Measurements from ENCODE around the gene FOCAD.
A peak's percentile ranks its signal among the peaks of the same experiment; 100 is the strongest.

Gene FOCAD

GRCh38 chr9:20815923-20816703, 132.1 kb downstream of the FOCAD start:
- Mint-ChIP-seq H3K36me3 (ENCODE audit: low read depth) (no peaks in the 10 kb centered on the region), H3K9me3 (no peaks in the 10 kb centered on the region), H3K4me3 (no peak overlapping the region), H3K4me1 (ENCODE audit: low read depth) (peaks cover 12% of the 10 kb centered on the region), H3K27ac (no peak overlapping the region), H3K27me3 (no peaks in the 10 kb centered on the region)
- intact Hi-C loops (cut with micrococcal nuclease) = no loop called here

GRCh38 chr9:20823051-20823450, 139.0 kb downstream of the FOCAD start:
- no peak overlapping the region for H3K4me3 Mint-ChIP-seq
- no peak overlapping the region for H3K27ac Mint-ChIP-seq
- intact Hi-C loops (cut with micrococcal nuclease) = no loop called here
- no peaks in the 10 kb centered on the region for H3K4me1 Mint-ChIP-seq (ENCODE audit: low read depth)
- no peaks in the 10 kb centered on the region for H3K27me3 Mint-ChIP-seq
- peaks cover 32% of the 10 kb centered on the region for H3K36me3 Mint-ChIP-seq (ENCODE audit: low read depth)
- H3K9me3 Mint-ChIP-seq = no peaks in the 10 kb centered on the region

GRCh38 chr9:20831028-20831427, 147.0 kb downstream of the FOCAD start:
- intact Hi-C loops (cut with micrococcal nuclease) = no loop called here
- H3K36me3 Mint-ChIP-seq (ENCODE audit: low read depth) = peaks cover 31% of the 10 kb centered on the region
- no peak overlapping the region for H3K4me3 Mint-ChIP-seq
- H3K27me3 Mint-ChIP-seq = no peaks in the 10 kb centered on the region
- H3K9me3 Mint-ChIP-seq = no peaks in the 10 kb centered on the region
- H3K27ac Mint-ChIP-seq = peak overlapping the region; percentile 58
- no peaks in the 10 kb centered on the region for H3K4me1 Mint-ChIP-seq (ENCODE audit: low read depth)

GRCh38 chr9:20832775-20833174, 148.7 kb downstream of the FOCAD start:
- H3K27ac Mint-ChIP-seq = no peak overlapping the region
- peaks cover 18% of the 10 kb centered on the region for H3K36me3 Mint-ChIP-seq (ENCODE audit: low read depth)
- intact Hi-C loops (cut with micrococcal nuclease) = no loop called here
- H3K4me1 Mint-ChIP-seq (ENCODE audit: low read depth) = no peaks in the 10 kb centered on the region
- no peaks in the 10 kb centered on the region for H3K27me3 Mint-ChIP-seq
- H3K4me3 Mint-ChIP-seq = no peak overlapping the region
- no peaks in the 10 kb centered on the region for H3K9me3 Mint-ChIP-seq

- Mint-ChIP-seq H3K27ac (no peak overlapping the region), H3K4me1 (ENCODE audit: low read depth) (no peaks in the 10 kb centered on the region), H3K36me3 (ENCODE audit: low read depth) (peaks cover 17% of the 10 kb centered on the region), H3K4me3 (no peak overlapping the region), H3K9me3 (no peaks in the 10 kb centered on the region), H3K27me3 (no peaks in the 10 kb centered on the region)
- intact Hi-C loops (cut with micrococcal nuclease) = no loop called here
These were observed 151.6 kb downstream of the FOCAD start for GRCh38 chr9:20835377-20836286.

GRCh38 chr9:20837166-20837565, 153.1 kb downstream of the FOCAD start:
- H3K27me3 Mint-ChIP-seq = no peaks in the 10 kb centered on the region
- no peak overlapping the region for H3K4me3 Mint-ChIP-seq
- peaks cover 30% of the 10 kb centered on the region for H3K36me3 Mint-ChIP-seq (ENCODE audit: low read depth)
- intact Hi-C loops (cut with micrococcal nuclease) = no loop called here
- H3K27ac Mint-ChIP-seq = no peak overlapping the region
- no peaks in the 10 kb centered on the region for H3K4me1 Mint-ChIP-seq (ENCODE audit: low read depth)
- H3K9me3 Mint-ChIP-seq = peaks cover 10% of the 10 kb centered on the region

GRCh38 chr9:20838218-20838617, 154.2 kb downstream of the FOCAD start:
- Mint-ChIP-seq H3K9me3 (peaks cover 17% of the 10 kb centered on the region), H3K4me3 (no peak overlapping the region), H3K27me3 (no peaks in the 10 kb centered on the region), H3K36me3 (ENCODE audit: low read depth) (peaks cover 32% of the 10 kb centered on the region), H3K4me1 (ENCODE audit: low read depth) (no peaks in the 10 kb centered on the region), H3K27ac (no peak overlapping the region)
- intact Hi-C loops (cut with micrococcal nuclease) = no loop called here

- H3K27me3 Mint-ChIP-seq = no peaks in the 10 kb centered on the region
- H3K27ac Mint-ChIP-seq = no peak overlapping the region
- intact Hi-C loops (cut with micrococcal nuclease) = no loop called here
- H3K4me3 Mint-ChIP-seq = no peak overlapping the region
- peaks cover 17% of the 10 kb centered on the region for H3K36me3 Mint-ChIP-seq (ENCODE audit: low read depth)
- peaks cover 17% of the 10 kb centered on the region for H3K9me3 Mint-ChIP-seq
- peaks cover 6% of the 10 kb centered on the region for H3K4me1 Mint-ChIP-seq (ENCODE audit: low read depth)
These were observed 160.9 kb downstream of the FOCAD start for GRCh38 chr9:20844916-20845315.

- H3K27ac Mint-ChIP-seq = no peak overlapping the region
- no peaks in the 10 kb centered on the region for H3K27me3 Mint-ChIP-seq
- intact Hi-C loops (cut with micrococcal nuclease) = no loop called here
- no peak overlapping the region for H3K4me3 Mint-ChIP-seq
- H3K4me1 Mint-ChIP-seq (ENCODE audit: low read depth) = peaks cover 15% of the 10 kb centered on the region
- H3K36me3 Mint-ChIP-seq (ENCODE audit: low read depth) = no peaks in the 10 kb centered on the region
- H3K9me3 Mint-ChIP-seq = no peaks in the 10 kb centered on the region
These were observed 164.4 kb downstream of the FOCAD start for GRCh38 chr9:20848490-20848889.

GRCh38 chr9:20853866-20854265, 169.8 kb downstream of the FOCAD start:
- H3K27me3 Mint-ChIP-seq = no peaks in the 10 kb centered on the region
- H3K4me1 Mint-ChIP-seq (ENCODE audit: low read depth) = peaks cover 20% of the 10 kb centered on the region
- H3K4me3 Mint-ChIP-seq = no peak overlapping the region
- peaks cover 20% of the 10 kb centered on the region for H3K36me3 Mint-ChIP-seq (ENCODE audit: low read depth)
- H3K9me3 Mint-ChIP-seq = peaks cover 26% of the 10 kb centered on the region
- peak overlapping the region; percentile 48 for H3K27ac Mint-ChIP-seq
- intact Hi-C loops (cut with micrococcal nuclease) = no loop called here

GRCh38 chr9:20854444-20854843, 170.4 kb downstream of the FOCAD start:
- peaks cover 26% of the 10 kb centered on the region for H3K9me3 Mint-ChIP-seq
- H3K4me1 Mint-ChIP-seq (ENCODE audit: low read depth) = peaks cover 20% of the 10 kb centered on the region
- no peaks in the 10 kb centered on the region for H3K27me3 Mint-ChIP-seq
- peak overlapping the region; percentile 48 for H3K27ac Mint-ChIP-seq
- no peak overlapping the region for H3K4me3 Mint-ChIP-seq
- intact Hi-C loops (cut with micrococcal nuclease) = no loop called here
- H3K36me3 Mint-ChIP-seq (ENCODE audit: low read depth) = peaks cover 20% of the 10 kb centered on the region

GRCh38 chr9:20863945-20864344, 179.9 kb downstream of the FOCAD start:
- H3K4me1 Mint-ChIP-seq (ENCODE audit: low read depth) = peaks cover 18% of the 10 kb centered on the region
- intact Hi-C loops (cut with micrococcal nuclease) = no loop called here
- H3K4me3 Mint-ChIP-seq = no peak overlapping the region
- no peaks in the 10 kb centered on the region for H3K9me3 Mint-ChIP-seq
- H3K27me3 Mint-ChIP-seq = no peaks in the 10 kb centered on the region
- H3K27ac Mint-ChIP-seq = no peak overlapping the region
- no peaks in the 10 kb centered on the region for H3K36me3 Mint-ChIP-seq (ENCODE audit: low read depth)

- no peaks in the 10 kb centered on the region for H3K27me3 Mint-ChIP-seq
These were observed 181.3 kb downstream of the FOCAD start for GRCh38 chr9:20865347-20865746.

GRCh38 chr9:20870115-20870514, 186.1 kb downstream of the FOCAD start:
- Mint-ChIP-seq H3K9me3 (no peaks in the 10 kb centered on the region), H3K36me3 (ENCODE audit: low read depth) (no peaks in the 10 kb centered on the region), H3K4me3 (no peak overlapping the region), H3K27ac (no peak overlapping the region), H3K4me1 (ENCODE audit: low read depth) (peaks cover 15% of the 10 kb centered on the region), H3K27me3 (no peaks in the 10 kb centered on the region)
- intact Hi-C loops (cut with micrococcal nuclease) = loop anchor here (10.0 kb wide), 1 partner anchor 235 kb away; no protein-coding TSS in a partner anchor

More at GRCh38 chr9:20865347-20865746, 181.3 kb downstream of the FOCAD start:
- Mint-ChIP-seq H3K4me3 (no peak overlapping the region), H3K36me3 (ENCODE audit: low read depth) (no peaks in the 10 kb centered on the region), H3K27ac (no peak overlapping the region), H3K9me3 (no peaks in the 10 kb centered on the region), H3K4me1 (ENCODE audit: low read depth) (peaks cover 18% of the 10 kb centered on the region)
- intact Hi-C loops (cut with micrococcal nuclease) = no loop called here
